GM19397 (cell line): ENCODE measurements around the gene ZNF668.
"Not testable (repeated sequence)": the region's sequence is repeated elsewhere in the genome, so short reads cannot be mapped to it uniquely, and the experiment has no call there.

Experiments
- ATAC-seq: cut with Tn5 transposase; IDR thresholded peaks from one replicate; pipeline ENCODE4 v1.9.1; 2021; ENCODE audit warnings: mild to moderate bottlenecking, moderate library complexity; ENCODE audit not compliant: unreplicated experiment

ZNF668 gene

GRCh38 chr16:31016018-31016417 lies 58.0 kb downstream of the ZNF668 start:
- no peak for ATAC-seq

- not testable (repeated sequence) for ATAC-seq
Measured at GRCh38 chr16:31013292-31013691, 60.7 kb downstream of the ZNF668 start.

GRCh38 chr16:31011815-31012214 lies 62.2 kb downstream of the ZNF668 start:
- ATAC-seq, result not testable (repeated sequence)
